HCT116 (cell line): ENCODE data around the gene SLC25A48. TPM values are rescaled to one million over a fixed set of nuclear protein-coding genes. Genes with fewer than 3 reads are reported as not detected.

Experiments
- ATAC-seq: fragments of 200-7000 bp; cut with Tn5 transposase; 2 replicates; pipeline ENCODE4 v1.9.1; 2020; ENCODE audit warnings: mild to moderate bottlenecking, moderate library complexity
- BruUV-seq: library from RNA; stranded (reverse); fragments of 400-500 nt; replicated peaks from 2 replicates; lab custom pipeline; 2021; lab: Mats Ljungman, UMichigan
- CTCF ChIA-PET: fragments of 300-600 bp; sonication (Branson Sonifier 250); formaldehyde crosslinking; loops from one replicate; lab custom pipeline; 2021; ENCODE audit warnings: antibody characterized with exemption; lab: Charles Lee
- POLR2A ChIA-PET: fragments of 300-600, 350-600 bp; sonication (Branson Sonifier 250); formaldehyde crosslinking; loops from one replicate; lab custom pipeline; 2021; ENCODE audit warnings: antibody characterized with exemption; lab: Charles Lee
- RAD21 ChIA-PET, 2 experiments: fragments of 300-600 bp; sonication (Branson Sonifier 250); formaldehyde crosslinking; loops; one replicate each; lab custom pipeline; 2023; ENCODE audit warnings: low total read pairs in 2 of 2; ENCODE audit not compliant: uncharacterized antibody in 2 of 2, unreplicated experiment in 2 of 2, low non-redundant PET in 1 of 2; lab: Charles Lee
- DNase-seq: peaks from one replicate; pipeline ENCODE4 v3.0.0-alpha.2; 2010; ENCODE audit warnings: low read depth, low spot score
- H2AFZ ChIP-seq: fragments of 200-600 bp; shearing (Covaris generic), sonication (generic); 2 replicates; pipeline ENCODE4 v1.6.1; 2017; ENCODE audit warnings: low read depth, mixed run types, mixed read lengths, antibody characterized with exemption, low read length; ENCODE audit not compliant: poor library complexity, severe bottlenecking
- H3K27ac ChIP-seq: 2 replicates; pipeline ENCODE4 v1.5.1; 2012; ENCODE audit warnings: low read depth, low read length
- H3K27me3 ChIP-seq: fragments of 200-600 bp; sonication (generic); 2 replicates; pipeline ENCODE4 v1.6.1; 2016; ENCODE audit warnings: mixed run types, low read length, mixed read lengths; ENCODE audit not compliant: insufficient read depth
- H3K36me3 ChIP-seq, 2 experiments: fragments of 200-500 bp in 1 of 2; fragments of 200-600 bp in 1 of 2; sonication (Bioruptor generic) in 1 of 2; sonication (generic) in 1 of 2; 2 replicates each; pipeline versions ENCODE4 v1.5.1 to v1.6.1; 2014 to 2016; ENCODE audit warnings: low read length in 2 of 2, inconsistent platforms in 1 of 2, mixed read lengths in 1 of 2, mixed run types in 1 of 2; ENCODE audit not compliant: insufficient read depth in 2 of 2, control insufficient read depth in 1 of 2
- H3K4me1 ChIP-seq, 2 experiments: fragments of 200-600 bp in 1 of 2; sonication (generic) in 1 of 2; 2 replicates each; pipeline versions ENCODE4 v1.5.1 to v1.6.1; 2012 to 2017; ENCODE audit warnings: low read length in 2 of 2, inconsistent platforms in 1 of 2, mild to moderate bottlenecking in 1 of 2, mixed read lengths in 1 of 2, mixed run types in 1 of 2, moderate library complexity in 1 of 2; ENCODE audit not compliant: insufficient read depth in 2 of 2, control insufficient read depth in 1 of 2
- H3K4me2 ChIP-seq: fragments of 200-600 bp; sonication (generic); 2 replicates; pipeline ENCODE4 v1.6.1; 2017; ENCODE audit warnings: mixed run types, low read length, mixed read lengths
- H3K4me3 ChIP-seq, 2 experiments: fragments of 200-600 bp in 1 of 2; sonication (generic) in 1 of 2; replicated peaks in 1 of 2; 2 replicates each; pipeline ENCODE4 v1.5.1; 2011 to 2016; ENCODE audit warnings: low read length in 2 of 2, control low read depth in 1 of 2, low read depth in 1 of 2, mild to moderate bottlenecking in 1 of 2, mixed read lengths in 1 of 2, mixed run types in 1 of 2
- H3K79me2 ChIP-seq: fragments of 200-600 bp; sonication (generic); 2 replicates; pipeline ENCODE4 v1.6.1; 2017; ENCODE audit warnings: mild to moderate bottlenecking, mixed run types, low read length, moderate library complexity, mixed read lengths; ENCODE audit not compliant: insufficient read depth
- H3K9ac ChIP-seq: fragments of 200-600 bp; sonication (generic); 2 replicates; pipeline ENCODE4 v1.6.1; 2016; ENCODE audit warnings: low read length, mixed read lengths
- H3K9me2 ChIP-seq: fragments of 200-600 bp; sonication (generic), shearing (Covaris generic); 2 replicates; pipeline ENCODE4 v1.6.1; 2017; ENCODE audit warnings: mixed run types, mild to moderate bottlenecking, moderate library complexity; ENCODE audit not compliant: insufficient read depth
- H3K9me3 ChIP-seq, 2 experiments: fragments of 200-500 bp in 1 of 2; fragments of 200-600 bp in 1 of 2; sonication (Bioruptor generic) in 1 of 2; sonication (generic) in 1 of 2; 2 replicates each; pipeline ENCODE4 v1.6.1; 2014 to 2017; ENCODE audit warnings: low read length in 2 of 2, mixed read lengths in 2 of 2, inconsistent platforms in 1 of 2, low read depth in 1 of 2, mild to moderate bottlenecking in 1 of 2, mixed run types in 1 of 2, moderate library complexity in 1 of 2; ENCODE audit not compliant: control insufficient read depth in 1 of 2, insufficient read depth in 1 of 2
- H4K20me1 ChIP-seq: fragments of 200-600 bp; sonication (generic), shearing (Covaris generic); 2 replicates; pipeline ENCODE4 v1.6.1; 2017; ENCODE audit warnings: mixed run types, mild to moderate bottlenecking, moderate library complexity; ENCODE audit not compliant: insufficient read depth
- CTCF ChIP-seq, 3 experiments: fragments of 200-600 bp in 1 of 3; sonication (generic) in 1 of 3; IDR thresholded peaks in 2 of 3; conservative IDR thresholded peaks in 1 of 3; 2 replicates each; pipeline ENCODE4 v1.5.1; 2012 to 2017; ENCODE audit warnings: low read depth in 2 of 3, low read length in 2 of 3, antibody characterized with exemption in 1 of 3, borderline replicate concordance in 1 of 3, control low read depth in 1 of 3, mild to moderate bottlenecking in 1 of 3, mixed read lengths in 1 of 3, mixed run types in 1 of 3, moderate library complexity in 1 of 3; ENCODE audit not compliant: insufficient read depth in 1 of 3
- EZH2phosphoT487 ChIP-seq: fragments of 200-600 bp; IDR thresholded peaks from 2 replicates; pipeline ENCODE4 v1.6.1; 2018; ENCODE audit warnings: antibody characterized with exemption, borderline replicate concordance
- TCF7L2 ChIP-seq: IDR thresholded peaks from 2 replicates; pipeline ENCODE4 v1.7.0; 2011; ENCODE audit warnings: borderline replicate concordance, inconsistent platforms; ENCODE audit not compliant: insufficient read depth, insufficient read length; ENCODE audit errors: extremely low read depth
- intact Hi-C: fragments of 100-400 bp; cut with micrococcal nuclease; formaldehyde crosslinking; loops from 2 replicates; pipeline ENCODE4 v1.10.0; 2022
- total RNA-seq: library from RNA; stranded (reverse); gene quantifications from one replicate; pipeline ENCODE4 v1.2.1, GENCODE V29; 2021; ENCODE audit not compliant: unreplicated experiment
- TF ChIP-seq, protein P1 (sequence below): IDR thresholded peaks from 2 replicates; pipeline ENCODE4 v1.6.1; 2012; ENCODE audit warnings: low read depth
- TF ChIP-seq, protein P2 (sequence below): IDR thresholded peaks from 2 replicates; pipeline ENCODE4 v1.6.1; 2011; ENCODE audit warnings: mild to moderate bottlenecking, low read length, moderate library complexity; ENCODE audit not compliant: insufficient replicate concordance; ENCODE audit errors: extremely low read depth

Gene SLC25A48
- total RNA-seq, 1 experiment from 2014 or later = 2.8 TPM

- Histone ChIP-seq H3K36me3 (no peaks in the 10 kb centered on the region), H3K9me3 (no peaks in the 10 kb centered on the region), H3K9ac (no peak overlapping the region), H3K27me3 (no peaks in the 10 kb centered on the region), H3K27ac (no peak overlapping the region), H3K79me2 (no peaks in the 10 kb centered on the region), H3K4me2 (peak overlapping the region; percentile 87), H3K4me3 (peak overlapping the region; percentile 45 to 60), H3K9me2 (no peaks in the 10 kb centered on the region), H2AFZ (peak overlapping the region; percentile 97), H4K20me1 (no peaks in the 10 kb centered on the region), H3K4me1 (peaks cover 0 to 17% of the 10 kb centered on the region in 2 experiments; a peak in 1 of 4 replicates)
- peak; percentile 49 for ATAC-seq
- BruUV-seq = no TSS peak
- ChIA-PET RAD21 (no interaction called here), CTCF (interaction anchor here (0.7 to 1.8 kb wide), 6 partner anchors 57 to 377 kb away, joined by 3 to 5 read pairs (median 3); no protein-coding TSS in a partner anchor), POLR2A (no interaction called here)
- DNase-seq = no peak
- intact Hi-C loops = no loop called here
- TF ChIP-seq, protein P1, sequence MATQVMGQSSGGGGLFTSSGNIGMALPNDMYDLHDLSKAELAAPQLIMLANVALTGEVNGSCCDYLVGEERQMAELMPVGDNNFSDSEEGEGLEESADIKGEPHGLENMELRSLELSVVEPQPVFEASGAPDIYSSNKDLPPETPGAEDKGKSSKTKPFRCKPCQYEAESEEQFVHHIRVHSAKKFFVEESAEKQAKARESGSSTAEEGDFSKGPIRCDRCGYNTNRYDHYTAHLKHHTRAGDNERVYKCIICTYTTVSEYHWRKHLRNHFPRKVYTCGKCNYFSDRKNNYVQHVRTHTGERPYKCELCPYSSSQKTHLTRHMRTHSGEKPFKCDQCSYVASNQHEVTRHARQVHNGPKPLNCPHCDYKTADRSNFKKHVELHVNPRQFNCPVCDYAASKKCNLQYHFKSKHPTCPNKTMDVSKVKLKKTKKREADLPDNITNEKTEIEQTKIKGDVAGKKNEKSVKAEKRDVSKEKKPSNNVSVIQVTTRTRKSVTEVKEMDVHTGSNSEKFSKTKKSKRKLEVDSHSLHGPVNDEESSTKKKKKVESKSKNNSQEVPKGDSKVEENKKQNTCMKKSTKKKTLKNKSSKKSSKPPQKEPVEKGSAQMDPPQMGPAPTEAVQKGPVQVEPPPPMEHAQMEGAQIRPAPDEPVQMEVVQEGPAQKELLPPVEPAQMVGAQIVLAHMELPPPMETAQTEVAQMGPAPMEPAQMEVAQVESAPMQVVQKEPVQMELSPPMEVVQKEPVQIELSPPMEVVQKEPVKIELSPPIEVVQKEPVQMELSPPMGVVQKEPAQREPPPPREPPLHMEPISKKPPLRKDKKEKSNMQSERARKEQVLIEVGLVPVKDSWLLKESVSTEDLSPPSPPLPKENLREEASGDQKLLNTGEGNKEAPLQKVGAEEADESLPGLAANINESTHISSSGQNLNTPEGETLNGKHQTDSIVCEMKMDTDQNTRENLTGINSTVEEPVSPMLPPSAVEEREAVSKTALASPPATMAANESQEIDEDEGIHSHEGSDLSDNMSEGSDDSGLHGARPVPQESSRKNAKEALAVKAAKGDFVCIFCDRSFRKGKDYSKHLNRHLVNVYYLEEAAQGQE = no peak
- TF ChIP-seq CTCF (IDR thresholded peaks at IDR 0.05 in 2 of 3, conservative IDR thresholded peaks at IDR 0.05 in 1 of 3; ENCODE audit: borderline replicate concordance in 1 of 3, insufficient read depth in 1 of 3, low read depth in 2 of 3, low read length in 2 of 3) (peak in 1 of 3 experiments; percentile 84; a peak in 2 of 6 replicates), TCF7L2 (no peak), EZH2phosphoT487 (no peak)
- TF ChIP-seq, protein P2, sequence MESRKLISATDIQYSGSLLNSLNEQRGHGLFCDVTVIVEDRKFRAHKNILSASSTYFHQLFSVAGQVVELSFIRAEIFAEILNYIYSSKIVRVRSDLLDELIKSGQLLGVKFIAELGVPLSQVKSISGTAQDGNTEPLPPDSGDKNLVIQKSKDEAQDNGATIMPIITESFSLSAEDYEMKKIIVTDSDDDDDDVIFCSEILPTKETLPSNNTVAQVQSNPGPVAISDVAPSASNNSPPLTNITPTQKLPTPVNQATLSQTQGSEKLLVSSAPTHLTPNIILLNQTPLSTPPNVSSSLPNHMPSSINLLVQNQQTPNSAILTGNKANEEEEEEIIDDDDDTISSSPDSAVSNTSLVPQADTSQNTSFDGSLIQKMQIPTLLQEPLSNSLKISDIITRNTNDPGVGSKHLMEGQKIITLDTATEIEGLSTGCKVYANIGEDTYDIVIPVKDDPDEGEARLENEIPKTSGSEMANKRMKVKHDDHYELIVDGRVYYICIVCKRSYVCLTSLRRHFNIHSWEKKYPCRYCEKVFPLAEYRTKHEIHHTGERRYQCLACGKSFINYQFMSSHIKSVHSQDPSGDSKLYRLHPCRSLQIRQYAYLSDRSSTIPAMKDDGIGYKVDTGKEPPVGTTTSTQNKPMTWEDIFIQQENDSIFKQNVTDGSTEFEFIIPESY = no peak
Measured at GRCh38 chr5:135833961-135834638, 363 bp upstream of the SLC25A48 start.
